GOT3 (cell line): ENCODE results near the gene LRRC23.
"Not testable (repeated sequence)": the region's sequence is repeated elsewhere in the genome, so short reads cannot be mapped to it uniquely, and the experiment has no call there.

Source experiments
- DNase-seq: peaks from one replicate; lab custom pipeline; 2025; ENCODE audit warnings: mixed read lengths; lab: John Stamatoyannopoulos, UW

The LRRC23 gene

GRCh38 chr12:6902448-6902847, 2.2 kb upstream of the LRRC23 start:
- no peak for DNase-seq

GRCh38 chr12:6903722-6904121, 900 bp upstream of the LRRC23 start:
- DNase-seq: no peak

- DNase-seq: no peak
Measured at GRCh38 chr12:6905414-6906040, 905 bp downstream of the LRRC23 start.

GRCh38 chr12:6908141-6908540, 3.5 kb downstream of the LRRC23 start:
- DNase-seq: not testable (repeated sequence)

- no peak for DNase-seq
Measured at GRCh38 chr12:6909421-6910145, 5.0 kb downstream of the LRRC23 start.

- no peak for DNase-seq
Measured at GRCh38 chr12:6912164-6912935, 7.7 kb downstream of the LRRC23 start.

- no peak for DNase-seq
Measured at GRCh38 chr12:6914246-6914946, 9.8 kb downstream of the LRRC23 start, which contains the start of gene ENO2. Gene ENO2, plus strand, starts transcription at chr12:6914580. Its CDS starts 1,253 bp downstream, at chr12:6915833.

GRCh38 chr12:6914947-6915788, 10.5 kb downstream of the LRRC23 start:
- DNase-seq: no peak

- DNase-seq: no peak
Measured at GRCh38 chr12:6915789-6916285, 11.2 kb downstream of the LRRC23 start.

- DNase-seq: no peak
Measured at GRCh38 chr12:6916426-6917200, 12.0 kb downstream of the LRRC23 start.

GRCh38 chr12:6917491-6918231, 13.0 kb downstream of the LRRC23 start:
- DNase-seq: no peak

GRCh38 chr12:6919588-6919987, 15.0 kb downstream of the LRRC23 start:
- DNase-seq: no peak

- no peak for DNase-seq
Measured at GRCh38 chr12:6921539-6921938, 16.9 kb downstream of the LRRC23 start.

GRCh38 chr12:6921996-6922946, 17.6 kb downstream of the LRRC23 start:
- no peak for DNase-seq

GRCh38 chr12:6923003-6923732, 18.5 kb downstream of the LRRC23 start:
- DNase-seq: no peak

GRCh38 chr12:6923851-6924250, 19.2 kb downstream of the LRRC23 start:
- DNase-seq: no peak

GRCh38 chr12:6925239-6925539, 20.6 kb downstream of the LRRC23 start:
- DNase-seq: no peak
